Heart right ventricle (tissue), 16 donors: Measurements from ENCODE around the gene KRT20. TPM values are rescaled to one million over a fixed set of nuclear protein-coding genes. Genes with fewer than 3 reads are reported as not detected.
A peak's percentile ranks its signal among the peaks of the same experiment; 100 is the strongest.

ENCODE experiments used
- ATAC-seq, 8 donors: fragments of 200-7000 bp; cut with Tn5 transposase; one replicate each; pipeline ENCODE4 v1.9.1; 2020; ENCODE audit warnings: mild to moderate bottlenecking in 8 of 8, moderate library complexity in 8 of 8, moderate number of reproducible peaks in 1 of 8
- DNase-seq, 2 donors: peaks; one replicate each; pipeline ENCODE4 v3.0.0-alpha.2; 2020
- H3K27ac ChIP-seq, 10 donors: fragments of 200-600 bp; sonication (generic) in 2 of 10; one replicate each; pipeline versions ENCODE4 v1.5.0 to v1.8.0; 2020 to 2022; ENCODE audit warnings: mild to moderate bottlenecking in 3 of 10
- H3K27me3 ChIP-seq, 7 donors: fragments of 200-600 bp; one replicate each; pipeline ENCODE4 v1.8.0; 2021 to 2022; ENCODE audit warnings: mild to moderate bottlenecking in 2 of 7
- H3K36me3 ChIP-seq, 9 donors: fragments of 200-600 bp; sonication (generic) in 1 of 9; one replicate each; pipeline versions ENCODE4 v1.5.0 to v1.8.0; 2020 to 2022; ENCODE audit warnings: mild to moderate bottlenecking in 2 of 9
- H3K4me1 ChIP-seq, 9 donors: fragments of 200-600 bp; sonication (generic) in 1 of 9; one replicate each; pipeline versions ENCODE4 v1.5.0 to v1.8.0; 2020 to 2022; ENCODE audit warnings: mild to moderate bottlenecking in 4 of 9
- H3K4me3 ChIP-seq, 10 donors: fragments of 200-600 bp; sonication (generic) in 2 of 10; one replicate each; pipeline versions ENCODE4 v1.5.0 to v1.8.0; 2020 to 2022; ENCODE audit warnings: mild to moderate bottlenecking in 7 of 10, moderate library complexity in 2 of 10
- H3K9me3 ChIP-seq, 11 donors: fragments of 200-600 bp in 10 of 11; sonication (generic) in 2 of 11; one replicate each; pipeline versions ENCODE4 v1.5.0 to v1.8.0; 2013 to 2022; ENCODE audit warnings: mild to moderate bottlenecking in 2 of 11, control low read depth in 1 of 11, moderate library complexity in 1 of 11
- CTCF ChIP-seq, 9 donors: fragments of 200-600 bp; sonication (generic) in 2 of 9; IDR thresholded peaks; one replicate each; pipeline versions ENCODE4 v1.5.0 to v1.8.0; 2021 to 2022; ENCODE audit warnings: antibody characterized with exemption in 9 of 9, mild to moderate bottlenecking in 5 of 9, moderate library complexity in 1 of 9
- WGBS, 2 donors: extraction: QIAGEN DNeasy Blood & Tissue Kit; methylation state at CpG; one replicate each; pipeline ENCODE4 v1.1.7; 2013; ENCODE audit warnings: inconsistent platforms in 1 of 2; 5-methylcytosine and 5-hydroxymethylcytosine counted together
- intact Hi-C, 10 donors: fragments of 100-400 bp; cut with DNase I; formaldehyde crosslinking; loops; one replicate each; pipeline versions ENCODE4 v1.11.1 to v1.14.2; 2022
- polyA plus RNA-seq, 2 donors: library from polyadenylated mRNA; stranded (reverse); fragments of 200-250 nt; gene quantifications; one replicate each; pipeline ENCODE4 v1.2.3, GENCODE V29; 2013
- total RNA-seq, 10 donors: library from RNA; stranded (reverse); fragmentation: NEBNext Ultra II Directional in 3 of 10; extraction: Animal tissue kit (Norgen Biotek cat#: 25700) in 3 of 10; gene quantifications; one replicate each; pipeline versions ENCODE4 v1.2.1 to v1.2.4, GENCODE V29; 2021 to 2023
- donor health status: Arrhythmogenic right ventricular cardiomyopathy.
- donor health status: ischemic (EF 13 %, LVEDD 7.1; RV severe dilation, severe dysfunction).
- donor health status: healthy with polysubstance abuse.
- donor health status: DM: no; HTN: yes; CAD: no.
- donor health status: DM: no; HTN: no; CAD: no.
- donor health status: ischemic (EF 25% LVEDD 6.9; RV normal size, moderate dysfunction).
- donor health status: ischemic (EF 25% LVEDD 5.7; RV mildly dilated, moderate dysfunction).
- donor health status: healthy.
- donor health status: DM: yes; HTN: yes; CAD: no.
- donor health status: Ischemic cardiomyopathy.
- donor health status: ischemic (EF 35%, LVEDD 5.7; RV mildly dilated, moderate dysfunction).
- donor health status: nonischemic (EF 11% LVEDD 7.7; RV severe dilation, severe dysfunction).
- donor health status: DM: yes; HTN: yes; CAD: no.
- donor health status: PGD.
- donor health status: ischemic (EF 29% LVEDD 5.4; RV normal size, mild dysfunction).
- donor health status: nonischemic (EF 23%, LVEDD 6.1; RV moderate dilation, normal function).

Gene KRT20
- total and polyA plus RNA-seq, 12 donors = not detected

GRCh38 chr17:40870136-40870535, 14.9 kb downstream of the KRT20 start:
- ATAC-seq (no peak), DNase-seq (no peak)
- H3K27ac ChIP-seq = no peak overlapping the region
- intact Hi-C loops = no loop called here
- no peak overlapping the region for H3K4me3 ChIP-seq
- peaks cover 0 to 23% (median 7%) of the 10 kb centered on the region in 7 donors for H3K27me3 ChIP-seq
- H3K4me1 ChIP-seq = no peaks in the 10 kb centered on the region
- no peaks in the 10 kb centered on the region for H3K36me3 ChIP-seq
- WGBS, 2 donors = 41 to 57% methylated on average over 4 of the region's 4 CpGs
- no peaks in the 10 kb centered on the region for H3K9me3 ChIP-seq
- no peak for TF ChIP-seq CTCF (IDR thresholded peaks at IDR 0.05)

- Histone ChIP-seq H3K36me3 (no peaks in the 10 kb centered on the region), H3K27ac (no peak within 1 kb of the TSS), H3K9me3 (no peaks in the 10 kb centered on the region), H3K4me3 (no peak within 1 kb of the TSS), H3K4me1 (no peaks in the 10 kb centered on the region), H3K27me3 (peaks cover 0 to 33% (median 14%) of the 10 kb centered on the region in 7 donors)
- no peak for TF ChIP-seq CTCF (IDR thresholded peaks at IDR 0.05)
- 78 to 81% methylated on average over 8 of the region's 8 CpGs for WGBS, 2 donors
- ATAC-seq = no peak
- no peak for DNase-seq
- intact Hi-C loops = no loop called here
These were observed 18.2 kb downstream of the KRT20 start, which contains the start of gene KRT12 for GRCh38 chr17:40866838-40867237. Gene KRT12, minus strand, starts transcription at chr17:40867223. Its CDS starts 37 bp downstream, at chr17:40867186.

- Histone ChIP-seq H3K9me3 (no peaks in the 10 kb centered on the region), H3K4me3 (no peak overlapping the region), H3K27me3 (peaks cover 0 to 19% (median 7%) of the 10 kb centered on the region in 7 donors), H3K27ac (no peak overlapping the region), H3K4me1 (no peaks in the 10 kb centered on the region), H3K36me3 (no peaks in the 10 kb centered on the region)
- 88 to 91% methylated on average over 14 of the region's 14 CpGs for WGBS, 2 donors
- no peak for TF ChIP-seq CTCF (IDR thresholded peaks at IDR 0.05)
- DNase-seq = no peak
- intact Hi-C loops = no loop called here
- no peak for ATAC-seq
These were observed 20.2 kb downstream of the KRT20 start for GRCh38 chr17:40864661-40865390.

- Histone ChIP-seq H3K27me3 (peaks cover 0 to 17% (median 7%) of the 10 kb centered on the region in 7 donors), H3K27ac (no peak overlapping the region), H3K9me3 (no peaks in the 10 kb centered on the region), H3K4me3 (no peak overlapping the region), H3K36me3 (no peaks in the 10 kb centered on the region), H3K4me1 (no peaks in the 10 kb centered on the region)
- TF ChIP-seq CTCF (IDR thresholded peaks at IDR 0.05) = peak in 3 of 9 donors; percentile 5 to 17 (median 17)
- ATAC-seq (no peak), DNase-seq (peak in 1 of 2 donors; percentile 12)
- intact Hi-C loops = no loop called here
- 46 to 51% methylated on average over 39 of the region's 39 CpGs for WGBS, 2 donors
These were observed 21.9 kb downstream of the KRT20 start for GRCh38 chr17:40862985-40863733.
